Spleen (tissue), 11 donors: Measurements from ENCODE around the gene AGO3. TPM values are rescaled to one million over a fixed set of nuclear protein-coding genes. Genes with fewer than 3 reads are reported as not detected.

Experiments used
- DNase-seq: peaks from one replicate; pipeline ENCODE4 v3.0.0-alpha.2; 2020
- H3K27ac ChIP-seq, 8 donors: fragments of 200-600 bp; sonication (generic) in 7 of 8; 1 replicate in 4 of 8; 2 replicates in 4 of 8; pipeline versions ENCODE4 v1.5.0 to v1.8.0; 2016 to 2021; ENCODE audit warnings: inconsistent platforms in 4 of 8, mild to moderate bottlenecking in 4 of 8, moderate library complexity in 1 of 8
- H3K27me3 ChIP-seq, 7 donors: fragments of 200-600 bp; sonication (generic) in 6 of 7; replicated peaks in 1 of 7; 1 replicate in 4 of 7; 2 replicates in 3 of 7; pipeline versions ENCODE4 v1.5.0 to v1.8.0; 2016 to 2021; ENCODE audit warnings: inconsistent platforms in 3 of 7, mild to moderate bottlenecking in 1 of 7
- H3K36me3 ChIP-seq, 6 donors: fragments of 200-600 bp; sonication (generic) in 5 of 6; 1 replicate in 4 of 6; 2 replicates in 2 of 6; pipeline versions ENCODE4 v1.5.0 to v1.8.0; 2016 to 2021; ENCODE audit warnings: inconsistent platforms in 2 of 6
- H3K4me1 ChIP-seq, 6 donors: fragments of 200-600 bp; sonication (generic) in 5 of 6; 1 replicate in 3 of 6; 2 replicates in 3 of 6; pipeline versions ENCODE4 v1.5.0 to v1.8.0; 2016 to 2021; ENCODE audit warnings: inconsistent platforms in 3 of 6
- H3K4me3 ChIP-seq, 8 donors: fragments of 200-600 bp; sonication (generic) in 7 of 8; 1 replicate in 4 of 8; 2 replicates in 4 of 8; pipeline versions ENCODE4 v1.5.0 to v1.8.0; 2016 to 2021; ENCODE audit warnings: inconsistent platforms in 4 of 8, mild to moderate bottlenecking in 4 of 8, moderate library complexity in 2 of 8
- H3K9me3 ChIP-seq, 8 donors: fragments of 200-600 bp; sonication (generic) in 7 of 8; 1 replicate in 4 of 8; 2 replicates in 4 of 8; pipeline versions ENCODE4 v1.5.0 to v1.8.0; 2016 to 2021; ENCODE audit warnings: inconsistent platforms in 4 of 8
- CTCF ChIP-seq, 11 experiments: fragments of 200-600 bp in 7 of 11; fragments of 450-650 bp in 4 of 11; sonication (generic) in 4 of 11; IDR thresholded peaks in 8 of 11; conservative IDR thresholded peaks in 3 of 11; 1 replicate in 7 of 11; 2 replicates in 4 of 11; pipeline versions ENCODE4 v1.4.0 to v1.8.0; 2016 to 2021; ENCODE audit warnings: antibody characterized with exemption in 11 of 11, inconsistent platforms in 4 of 11, mild to moderate bottlenecking in 1 of 11
- POLR2A ChIP-seq, 3 donors: fragments of 450-650 bp; IDR thresholded peaks; one replicate each; pipeline ENCODE4 v1.5.1; 2017; ENCODE audit warnings: antibody characterized with exemption in 3 of 3, mild to moderate bottlenecking in 1 of 3
- POLR2AphosphoS5 ChIP-seq, 3 donors: sonication (generic); formaldehyde crosslinking; IDR thresholded peaks; one replicate each; pipeline ENCODE4 v1.5.1; 2017; ENCODE audit warnings: antibody characterized with exemption in 3 of 3
- WGBS, 5 donors: extraction: QIAGEN DNeasy Blood & Tissue Kit in 3 of 5; methylation state at CpG; one replicate each; pipeline versions ENCODE4 v1.1.5 to v1.1.7; 2013 to 2018; 5-methylcytosine and 5-hydroxymethylcytosine counted together
- intact Hi-C: fragments of 100-400 bp; cut with DNase I; formaldehyde crosslinking; loops from one replicate; pipeline ENCODE4 v1.15.0; 2023; ENCODE audit warnings: low total_unique reads
- polyA plus RNA-seq, 3 donors: library from polyadenylated mRNA; stranded (reverse); fragments of 200-250 nt; gene quantifications; one replicate each; pipeline ENCODE4 v1.2.1, GENCODE V29; 2013
- total RNA-seq, 7 donors: library from RNA; depleted of rRNA in 3 of 7; stranded (reverse); fragments of >200 nt in 3 of 7; fragmentation: NEBNext Ultra II Directional in 4 of 7; extraction: Animal tissue kit (Norgen Biotek cat#: 25700) in 4 of 7; gene quantifications; one replicate each; pipeline versions ENCODE4 v1.1.0 to v1.2.1, GENCODE V29; 2016 to 2021
- donor health status: healthy with polysubstance abuse.
- donor health status: DM: no; HTN: no; CAD: no; lungs with moderate emphysema.
- donor health status: DM: no; HTN: no; CAD: no.
- donor health status: Bipolar disorder and iron deficiency.
- donor health status: healthy.
- donor health status: DM: no; HTN: no; CAD: no.
- donor health status: DM: yes; HTN: yes; CAD: no.

The AGO3 gene
- total and polyA plus RNA-seq, 10 donors: 1.5 to 41.1 (median 25.0) TPM

DNA sequence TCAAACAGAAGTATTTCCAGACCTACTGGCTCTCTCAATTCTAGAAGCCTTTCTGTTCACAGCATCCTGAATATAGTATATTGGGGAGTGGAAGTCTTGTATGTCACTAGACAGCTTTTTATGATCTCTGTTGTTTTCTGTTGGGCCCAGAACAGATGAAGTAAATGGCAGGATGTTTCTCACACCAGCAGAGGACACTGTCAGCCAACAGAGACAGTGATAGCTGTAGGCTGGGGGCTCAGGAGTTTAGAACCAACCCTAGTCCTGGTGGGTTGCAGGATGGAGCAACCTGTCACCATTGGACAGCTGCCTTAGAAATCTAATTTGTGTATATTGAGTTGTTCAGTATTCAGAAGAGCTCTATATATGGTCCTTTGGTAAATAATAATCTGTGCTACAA, 31.0 kb upstream of the AGO3 start:
- no peak for DNase-seq
- intact Hi-C loops: no loop called here

DNA sequence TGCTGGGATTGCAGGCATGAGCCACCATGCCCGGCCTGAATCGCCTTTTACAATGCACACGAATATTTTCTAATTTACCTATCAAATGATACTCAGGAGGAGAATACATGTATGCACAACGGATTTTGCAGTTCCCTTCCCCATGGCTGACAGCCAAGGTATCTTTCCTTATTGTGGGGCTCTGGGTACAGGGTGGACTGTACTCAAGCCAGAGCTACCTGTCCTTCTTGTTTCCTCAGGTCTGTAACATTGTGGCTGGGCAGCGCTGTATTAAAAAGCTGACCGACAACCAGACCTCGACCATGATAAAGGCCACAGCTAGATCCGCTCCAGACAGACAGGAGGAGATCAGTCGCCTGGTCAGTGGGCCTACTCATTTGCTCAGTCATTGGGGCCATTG, 29.7 kb upstream of the AGO3 start:
- no peak overlapping the region for H3K27ac ChIP-seq
- H3K36me3 ChIP-seq: peaks cover 0 to 99% (median 61%) of the 10 kb centered on the region in 6 donors
- H3K27me3 ChIP-seq: no peaks in the 10 kb centered on the region
- intact Hi-C loops: no loop called here
- no peak overlapping the region for H3K4me3 ChIP-seq
- TF ChIP-seq CTCF (IDR thresholded peaks at IDR 0.05 in 8 of 11, conservative IDR thresholded peaks at IDR 0.05 in 3 of 11) (no peak), POLR2A (IDR thresholded peaks at IDR 0.05) (no peak), POLR2AphosphoS5 (IDR thresholded peaks at IDR 0.05) (no peak)
- H3K9me3 ChIP-seq: no peaks in the 10 kb centered on the region
- WGBS, 5 donors: 90 to 97% (median 96%) methylated on average over 9 of the region's 9 CpGs
- peaks cover 0 to 15% (median 0%) of the 10 kb centered on the region in 6 donors for H3K4me1 ChIP-seq
- no peak for DNase-seq

More for the DNA sequence above, 31.0 kb upstream of the AGO3 start:
- Histone ChIP-seq H3K27ac (no peak overlapping the region), H3K36me3 (peaks cover 0 to 99% (median 60%) of the 10 kb centered on the region in 6 donors), H3K27me3 (no peaks in the 10 kb centered on the region), H3K4me1 (peaks cover 0 to 23% (median 3%) of the 10 kb centered on the region in 6 donors), H3K4me3 (no peak overlapping the region), H3K9me3 (no peaks in the 10 kb centered on the region)
- TF ChIP-seq CTCF (IDR thresholded peaks at IDR 0.05 in 8 of 11, conservative IDR thresholded peaks at IDR 0.05 in 3 of 11) (no peak), POLR2AphosphoS5 (IDR thresholded peaks at IDR 0.05) (no peak), POLR2A (IDR thresholded peaks at IDR 0.05) (no peak)

- WGBS, 5 donors: 91 to 100% (median 94%) methylated on average over 2 of the region's 2 CpGs
- intact Hi-C loops: no loop called here
- TF ChIP-seq CTCF (IDR thresholded peaks at IDR 0.05 in 8 of 11, conservative IDR thresholded peaks at IDR 0.05 in 3 of 11) (no peak), POLR2AphosphoS5 (IDR thresholded peaks at IDR 0.05) (no peak), POLR2A (IDR thresholded peaks at IDR 0.05) (no peak)
Observed at GRCh38 chr1:35902671-35903070, 28.2 kb upstream of the AGO3 start.

DNA sequence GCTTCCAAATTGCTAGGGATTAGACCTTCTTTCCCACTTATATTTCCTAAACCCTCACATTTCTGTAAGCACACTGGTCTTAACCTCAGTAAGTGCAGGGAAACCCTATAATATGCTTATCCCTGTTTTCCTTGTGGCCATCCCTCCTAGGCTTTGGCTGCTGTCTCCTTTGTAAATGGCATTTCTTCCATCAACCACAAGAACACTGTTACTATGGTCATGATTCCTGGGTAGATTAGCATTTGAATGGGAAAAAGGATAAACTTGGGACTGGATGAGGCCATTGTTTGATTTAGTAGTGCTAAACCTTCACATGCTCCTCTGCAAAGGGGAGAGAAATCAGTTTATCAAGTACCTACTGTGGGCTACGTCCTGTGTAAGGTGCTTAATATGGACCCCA, 16.2 kb upstream of the AGO3 start:
- WGBS, 5 donors: 92 to 100% (median 94%) methylated on average over 1 of the region's 1 CpG
- Histone ChIP-seq H3K9me3 (no peaks in the 10 kb centered on the region), H3K4me1 (no peaks in the 10 kb centered on the region), H3K27me3 (no peaks in the 10 kb centered on the region), H3K4me3 (no peak overlapping the region), H3K27ac (no peak overlapping the region), H3K36me3 (peaks cover 2 to 100% (median 91%) of the 10 kb centered on the region in 6 donors)
- TF ChIP-seq POLR2A (IDR thresholded peaks at IDR 0.05) (no peak), CTCF (IDR thresholded peaks at IDR 0.05 in 8 of 11, conservative IDR thresholded peaks at IDR 0.05 in 3 of 11) (no peak), POLR2AphosphoS5 (IDR thresholded peaks at IDR 0.05) (no peak)
- DNase-seq: no peak
- intact Hi-C loops: no loop called here

More at GRCh38 chr1:35902671-35903070, 28.2 kb upstream of the AGO3 start:
- no peak for DNase-seq
- Histone ChIP-seq H3K27ac (no peak overlapping the region), H3K4me1 (peaks cover 0 to 15% (median 0%) of the 10 kb centered on the region in 6 donors), H3K9me3 (no peaks in the 10 kb centered on the region), H3K27me3 (no peaks in the 10 kb centered on the region), H3K36me3 (peaks cover 1 to 99% (median 71%) of the 10 kb centered on the region in 6 donors), H3K4me3 (no peak overlapping the region)
